CD14-positive monocyte (primary cell): ENCODE data around the gene NFATC1. TPM values are rescaled to one million over a fixed set of nuclear protein-coding genes. Genes with fewer than 3 reads are reported as not detected.
A peak's percentile ranks its signal among the peaks of the same experiment; 100 is the strongest.

Source experiments
- DNase-seq, 3 donors: peaks; one replicate each; pipeline ENCODE4 v3.0.0-alpha.2; 2011 to 2022
- H2AFZ ChIP-seq: 2 replicates; pipeline ENCODE4 v1.6.0; 2012; ENCODE audit warnings: mild to moderate bottlenecking, low read depth, low read length, inconsistent platforms; ENCODE audit not compliant: insufficient read depth, poor library complexity, severe bottlenecking
- H3K27ac ChIP-seq, 2 donors: 1 replicate in 1 of 2; 2 replicates in 1 of 2; pipeline ENCODE4 v1.5.1; 2012 to 2013; ENCODE audit warnings: low read length in 2 of 2, control low read depth in 1 of 2, inconsistent platforms in 1 of 2, low read depth in 1 of 2, mild to moderate bottlenecking in 1 of 2
- H3K27me3 ChIP-seq, 2 donors: one replicate each; pipeline versions ENCODE4 v1.6.0 to v1.6.1; 2011 to 2013; ENCODE audit warnings: low read length in 2 of 2; ENCODE audit not compliant: control insufficient read depth in 2 of 2, insufficient read depth in 2 of 2
- H3K36me3 ChIP-seq, 2 donors: replicated peaks in 1 of 2; 1 replicate in 1 of 2; 2 replicates in 1 of 2; pipeline versions ENCODE4 v1.5.1 to v1.6.1; 2012 to 2013; ENCODE audit warnings: low read length in 2 of 2, control low read depth in 1 of 2, inconsistent platforms in 1 of 2, mild to moderate bottlenecking in 1 of 2; ENCODE audit not compliant: insufficient read depth in 2 of 2, control insufficient read depth in 1 of 2
- H3K4me1 ChIP-seq, 2 donors: 1 replicate in 1 of 2; 2 replicates in 1 of 2; pipeline versions ENCODE4 v1.5.1 to v1.6.1; 2012 to 2013; ENCODE audit warnings: low read length in 2 of 2, control low read depth in 1 of 2, inconsistent platforms in 1 of 2, mild to moderate bottlenecking in 1 of 2, moderate library complexity in 1 of 2; ENCODE audit not compliant: insufficient read depth in 2 of 2, control insufficient read depth in 1 of 2
- H3K4me2 ChIP-seq: replicated peaks from 2 replicates; pipeline ENCODE3; 2012; ENCODE audit warnings: low read length, moderate library complexity, mild to moderate bottlenecking; ENCODE audit not compliant: poor library complexity, severe bottlenecking; ENCODE audit errors: extremely low read depth
- H3K4me3 ChIP-seq, 3 experiments: fragments of 200-600 bp in 1 of 3; sonication (generic) in 1 of 3; replicated peaks in 1 of 3; 1 replicate in 2 of 3; 2 replicates in 1 of 3; pipeline ENCODE4 v1.5.1; 2011 to 2013; ENCODE audit warnings: low read length in 3 of 3, mild to moderate bottlenecking in 3 of 3, control low read depth in 2 of 3, low read depth in 2 of 3, inconsistent platforms in 1 of 3, moderate library complexity in 1 of 3
- H3K79me2 ChIP-seq: 2 replicates; pipeline ENCODE4 v1.6.0; 2012; ENCODE audit warnings: mild to moderate bottlenecking, control low read depth, inconsistent platforms, low read length, moderate library complexity; ENCODE audit not compliant: insufficient read depth
- H3K9ac ChIP-seq: 2 replicates; pipeline ENCODE4 v1.6.0; 2017; ENCODE audit warnings: low read length, mild to moderate bottlenecking; ENCODE audit not compliant: insufficient read depth, poor library complexity, severe bottlenecking
- H3K9me3 ChIP-seq, 2 donors: replicated peaks in 1 of 2; 1 replicate in 1 of 2; 2 replicates in 1 of 2; pipeline versions ENCODE4 v1.5.1 to v1.6.1; 2012 to 2013; ENCODE audit warnings: low read length in 2 of 2, control low read depth in 1 of 2; ENCODE audit not compliant: control insufficient read depth in 1 of 2, insufficient read depth in 1 of 2
- H4K20me1 ChIP-seq: 2 replicates; pipeline ENCODE4 v1.6.0; 2012; ENCODE audit warnings: mild to moderate bottlenecking, low read length, control low read depth, moderate library complexity; ENCODE audit not compliant: insufficient read depth
- H3K27ac Mint-ChIP-seq, 7 donors: one replicate each; pipeline ENCODE4 v1.8.0; 2020; ENCODE audit warnings: mild to moderate bottlenecking in 7 of 7, mixed read lengths in 7 of 7, moderate library complexity in 6 of 7, inconsistent platforms in 2 of 7
- H3K27me3 Mint-ChIP-seq, 3 donors: one replicate each; pipeline ENCODE4 v1.8.0; 2021 to 2022; ENCODE audit warnings: low read depth in 3 of 3, mild to moderate bottlenecking in 3 of 3, mixed read lengths in 3 of 3, moderate library complexity in 3 of 3, inconsistent platforms in 1 of 3
- H3K36me3 Mint-ChIP-seq, 2 donors: one replicate each; pipeline ENCODE4 v1.8.0; 2020; ENCODE audit warnings: mixed read lengths in 2 of 2, inconsistent platforms in 1 of 2, mild to moderate bottlenecking in 1 of 2
- H3K4me1 Mint-ChIP-seq: one replicate; pipeline ENCODE4 v1.8.0; 2020; ENCODE audit warnings: mild to moderate bottlenecking, mixed read lengths
- H3K4me3 Mint-ChIP-seq, 2 donors: one replicate each; pipeline ENCODE4 v1.8.0; 2020; ENCODE audit warnings: mild to moderate bottlenecking in 2 of 2, mixed read lengths in 2 of 2, moderate library complexity in 1 of 2
- H3K9me3 Mint-ChIP-seq, 7 donors: one replicate each; pipeline ENCODE4 v1.8.0; 2020 to 2022; ENCODE audit warnings: mixed read lengths in 7 of 7, mild to moderate bottlenecking in 6 of 7, moderate library complexity in 6 of 7, inconsistent platforms in 2 of 7
- WGBS: methylation state at CpG from one replicate; pipeline ENCODE4 v1.1.5; 2013; ENCODE audit warnings: missing lambda C conversion rate; ENCODE audit not compliant: insufficient coverage; 5-methylcytosine and 5-hydroxymethylcytosine counted together
- intact Hi-C, 2 donors: fragments of 100-400 bp; cut with micrococcal nuclease; formaldehyde crosslinking; loops; one replicate each; pipeline versions ENCODE4 v1.15.0 to v1.15.1; 2023
- polyA plus RNA-seq, 3 donors: library from polyadenylated mRNA; depleted of rRNA in 1 of 3; unstranded in 2 of 3; stranded (reverse) in 1 of 3; fragments of 300-500 nt in 2 of 3; fragments of >200 nt in 1 of 3; fragmentation: Illumina TruSeq in 2 of 3; gene quantifications; 1 replicate in 2 of 3; 2 replicates in 1 of 3; pipeline ENCODE4 v1.2.3, GENCODE V29; 2012 to 2021
- TF ChIP-seq, protein P1 (sequence below): fragments of 200-600 bp; IDR thresholded peaks from one replicate; pipeline ENCODE4 v1.8.0; 2022; ENCODE audit warnings: antibody characterized with exemption, mild to moderate bottlenecking

NFATC1 gene
- polyA plus RNA-seq, 3 donors = 7.8 to 10.7 (median 8.3) TPM

DNA sequence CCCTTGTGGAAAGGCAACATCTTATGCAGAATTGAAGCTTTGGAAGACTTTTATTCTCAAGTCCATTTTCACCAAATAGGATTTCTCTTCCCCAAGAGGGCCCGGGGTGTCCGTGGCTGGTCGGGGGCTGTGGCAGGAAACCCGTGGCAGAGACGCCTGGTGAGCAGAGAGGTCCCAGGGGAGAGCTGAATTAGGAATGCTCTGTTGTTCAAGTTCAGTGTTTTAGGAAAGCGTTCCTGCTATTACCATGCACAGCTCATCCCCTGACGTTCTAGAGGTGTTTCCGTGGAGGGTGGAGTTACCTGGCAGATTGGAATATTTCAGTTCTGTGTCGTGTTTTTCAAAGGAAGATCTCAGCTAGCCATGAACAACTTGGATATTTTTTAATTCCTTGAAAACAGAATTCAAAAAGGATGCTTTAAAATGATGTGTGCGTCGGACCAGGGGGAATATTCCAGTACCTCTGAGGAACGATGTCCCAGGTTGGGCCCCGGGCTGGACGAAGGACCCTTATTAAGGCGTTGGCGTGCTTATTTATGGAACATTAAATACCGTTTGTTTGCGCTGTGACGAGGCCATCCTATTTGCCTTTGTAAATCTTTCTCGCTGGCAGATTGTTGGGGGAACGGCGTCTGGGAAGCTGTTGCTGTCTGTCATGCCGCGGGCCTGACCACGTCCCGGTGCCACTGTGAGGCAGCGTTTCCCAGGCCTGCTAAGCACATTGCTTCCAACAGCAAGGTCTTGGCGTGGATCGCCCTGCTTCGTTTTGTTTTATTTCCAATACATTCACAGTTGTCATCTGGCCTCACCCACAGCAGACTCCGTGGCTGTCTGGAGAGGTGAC, 8.2 kb downstream of the NFATC1 start:
- TF ChIP-seq, protein P1, sequence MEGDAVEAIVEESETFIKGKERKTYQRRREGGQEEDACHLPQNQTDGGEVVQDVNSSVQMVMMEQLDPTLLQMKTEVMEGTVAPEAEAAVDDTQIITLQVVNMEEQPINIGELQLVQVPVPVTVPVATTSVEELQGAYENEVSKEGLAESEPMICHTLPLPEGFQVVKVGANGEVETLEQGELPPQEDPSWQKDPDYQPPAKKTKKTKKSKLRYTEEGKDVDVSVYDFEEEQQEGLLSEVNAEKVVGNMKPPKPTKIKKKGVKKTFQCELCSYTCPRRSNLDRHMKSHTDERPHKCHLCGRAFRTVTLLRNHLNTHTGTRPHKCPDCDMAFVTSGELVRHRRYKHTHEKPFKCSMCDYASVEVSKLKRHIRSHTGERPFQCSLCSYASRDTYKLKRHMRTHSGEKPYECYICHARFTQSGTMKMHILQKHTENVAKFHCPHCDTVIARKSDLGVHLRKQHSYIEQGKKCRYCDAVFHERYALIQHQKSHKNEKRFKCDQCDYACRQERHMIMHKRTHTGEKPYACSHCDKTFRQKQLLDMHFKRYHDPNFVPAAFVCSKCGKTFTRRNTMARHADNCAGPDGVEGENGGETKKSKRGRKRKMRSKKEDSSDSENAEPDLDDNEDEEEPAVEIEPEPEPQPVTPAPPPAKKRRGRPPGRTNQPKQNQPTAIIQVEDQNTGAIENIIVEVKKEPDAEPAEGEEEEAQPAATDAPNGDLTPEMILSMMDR = no peak
- Mint-ChIP-seq H3K4me3 (peak overlapping the region; percentile 70 to 75), H3K27me3 (peaks cover 4 to 9% (median 6%) of the 10 kb centered on the region in 3 donors), H3K27ac (peak overlapping the region; percentile 68 to 99 (median 85)), H3K36me3 (peaks cover 29 to 32% of the 10 kb centered on the region in 2 donors), H3K4me1 (peaks cover 58% of the 10 kb centered on the region), H3K9me3 (peaks cover 0 to 5% (median 2%) of the 10 kb centered on the region in 7 donors)
- Histone ChIP-seq H3K79me2 (peaks cover 39% of the 10 kb centered on the region), H4K20me1 (peaks cover 21% of the 10 kb centered on the region), H2AFZ (no peak overlapping the region), H3K9me3 (no peaks in the 10 kb centered on the region), H3K27ac (peak overlapping the region; percentile 48 to 54), H3K4me2 (peak overlapping the region; percentile 67), H3K4me1 (peaks cover 65 to 72% of the 10 kb centered on the region in 2 donors), H3K36me3 (no peaks in the 10 kb centered on the region), H3K27me3 (peaks cover 0 to 6% of the 10 kb centered on the region in 2 donors), H3K4me3 (peak overlapping the region in 1 of 3 experiments; percentile 51), H3K9ac (peak overlapping the region; percentile 32)
- 69% methylated on average over 20 of the region's 31 CpGs for WGBS
- no peak for DNase-seq
- intact Hi-C loops = loop anchor here in 1 of 2 donors (10.0 kb wide), 1 partner anchor 631 kb away; the partner anchor contains the start of gene RBFA

DNA sequence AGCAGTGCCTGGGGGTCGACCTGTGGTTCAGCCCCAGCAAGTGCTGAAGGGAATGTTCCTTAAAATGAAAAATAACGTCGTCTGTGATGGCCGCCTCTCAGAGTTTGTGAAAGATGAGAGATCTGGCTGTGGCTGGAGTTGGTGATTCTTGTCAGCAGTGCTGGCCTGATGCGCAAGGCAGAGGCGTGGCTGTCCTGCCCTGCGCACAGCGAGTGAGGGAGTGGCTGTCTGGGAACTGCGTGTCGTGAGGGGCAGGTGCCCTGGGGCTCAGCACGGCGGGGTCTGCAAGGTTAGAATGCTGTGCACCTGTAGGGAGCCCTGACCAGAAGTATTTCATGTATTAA, 8.8 kb downstream of the NFATC1 start:
- H3K79me2 ChIP-seq = peaks cover 38% of the 10 kb centered on the region
- WGBS = 77% methylated on average over 12 of the region's 12 CpGs
- peaks cover 21% of the 10 kb centered on the region for H4K20me1 ChIP-seq
- peaks cover 0 to 5% (median 2%) of the 10 kb centered on the region in 7 donors for H3K9me3 Mint-ChIP-seq
- peaks cover 0 to 3% (median 2%) of the 10 kb centered on the region in 3 donors for H3K27me3 Mint-ChIP-seq
- intact Hi-C loops = loop anchor here in 1 of 2 donors (10.0 kb wide), 1 partner anchor 630 kb away; the partner anchor contains the start of gene RBFA
- no peaks in the 10 kb centered on the region for H3K9me3 ChIP-seq
- TF ChIP-seq, protein P1 = no peak
- H3K4me1 Mint-ChIP-seq = peaks cover 54% of the 10 kb centered on the region
- peak overlapping the region in 1 of 2 donors; percentile 42 for H3K4me3 Mint-ChIP-seq
- no peaks in the 10 kb centered on the region for H3K36me3 ChIP-seq
- H3K36me3 Mint-ChIP-seq = peaks cover 28 to 31% of the 10 kb centered on the region in 2 donors
- peak overlapping the region; percentile 58 to 99 (median 97) for H3K27ac Mint-ChIP-seq
- no peak overlapping the region for H3K9ac ChIP-seq
- H3K4me2 ChIP-seq = no peak overlapping the region
- H3K27me3 ChIP-seq = no peaks in the 10 kb centered on the region
- no peak overlapping the region for H2AFZ ChIP-seq
- peaks cover 59 to 66% of the 10 kb centered on the region in 2 donors for H3K4me1 ChIP-seq
- H3K27ac ChIP-seq = no peak overlapping the region
- DNase-seq = no peak
- no peak overlapping the region for H3K4me3 ChIP-seq
